H9 (cell line): ENCODE measurements around the gene DDX11. TPM values are rescaled to one million over a fixed set of nuclear protein-coding genes. Genes with fewer than 3 reads are reported as not detected.
"Not testable (repeated sequence)": the region's sequence is repeated elsewhere in the genome, so short reads cannot be mapped to it uniquely, and the experiment has no call there.

Source experiments
- DNase-seq: peaks from one replicate; pipeline ENCODE4 v3.0.0-alpha.2; 2017
- H2AFZ ChIP-seq: one replicate; pipeline ENCODE4 v1.6.1; 2013; ENCODE audit warnings: mild to moderate bottlenecking, low read length, control low read depth, moderate library complexity
- H2AK5ac ChIP-seq: 2 replicates; pipeline ENCODE4 v1.6.1; 2013; ENCODE audit warnings: low read length, control low read depth, mixed read lengths; ENCODE audit not compliant: insufficient read length
- H2BK120ac ChIP-seq: one replicate; pipeline ENCODE4 v1.6.1; 2013; ENCODE audit warnings: low read depth, mild to moderate bottlenecking, low read length, control low read depth, inconsistent platforms; ENCODE audit not compliant: poor library complexity, severe bottlenecking
- H2BK12ac ChIP-seq: 2 replicates; pipeline ENCODE4 v1.6.1; 2013; ENCODE audit warnings: low read length, control low read depth, mixed read lengths, low read depth; ENCODE audit not compliant: insufficient read length
- H2BK15ac ChIP-seq: 2 replicates; pipeline ENCODE4 v1.6.1; 2013; ENCODE audit warnings: low read depth, low read length, control low read depth
- H2BK20ac ChIP-seq: one replicate; pipeline ENCODE4 v1.6.1; 2013; ENCODE audit warnings: low read depth, mild to moderate bottlenecking, low read length, control low read depth, inconsistent platforms; ENCODE audit not compliant: poor library complexity, severe bottlenecking
- H2BK5ac ChIP-seq: 2 replicates; pipeline ENCODE4 v1.6.1; 2013; ENCODE audit warnings: low read length, control low read depth, mixed read lengths; ENCODE audit not compliant: insufficient read length
- H3K14ac ChIP-seq: 2 replicates; pipeline ENCODE4 v1.6.1; 2013; ENCODE audit warnings: low read length, control low read depth; ENCODE audit not compliant: insufficient read depth
- H3K18ac ChIP-seq: 2 replicates; pipeline ENCODE4 v1.6.1; 2013; ENCODE audit warnings: low read depth, mild to moderate bottlenecking, mixed read lengths, low read length, control low read depth; ENCODE audit not compliant: insufficient read length
- H3K23ac ChIP-seq: 2 replicates; pipeline ENCODE4 v1.6.1; 2013; ENCODE audit warnings: low read length, control low read depth, mixed read lengths, low read depth; ENCODE audit not compliant: insufficient read length
- H3K23me2 ChIP-seq: 2 replicates; pipeline ENCODE4 v1.6.1; 2013; ENCODE audit warnings: low read depth, mild to moderate bottlenecking, mixed read lengths, low read length, control low read depth; ENCODE audit not compliant: insufficient read length, poor library complexity, severe bottlenecking
- H3K27ac ChIP-seq: 2 replicates; pipeline ENCODE4 v1.5.1; 2013; ENCODE audit warnings: low read length, control low read depth, mixed read lengths, low read depth; ENCODE audit not compliant: insufficient read length
- H3K27me3 ChIP-seq: 2 replicates; pipeline ENCODE4 v1.6.1; 2013; ENCODE audit warnings: low read length, control low read depth, inconsistent platforms; ENCODE audit not compliant: insufficient read depth
- H3K4ac ChIP-seq: 2 replicates; pipeline ENCODE4 v1.6.1; 2013; ENCODE audit warnings: low read depth, mild to moderate bottlenecking, control low read depth, inconsistent platforms, low read length, moderate library complexity
- H3K4me1 ChIP-seq: 2 replicates; pipeline ENCODE4 v1.6.1; 2013; ENCODE audit warnings: low read length, control low read depth, inconsistent platforms; ENCODE audit not compliant: insufficient read depth
- H3K4me2 ChIP-seq: 2 replicates; pipeline ENCODE4 v1.6.1; 2013; ENCODE audit warnings: low read length, control low read depth, mixed read lengths; ENCODE audit not compliant: insufficient read length, insufficient read depth
- H3K56ac ChIP-seq: 2 replicates; pipeline ENCODE4 v1.6.1; 2013; ENCODE audit warnings: low read depth, mild to moderate bottlenecking, mixed read lengths, low read length, control low read depth; ENCODE audit not compliant: insufficient read length
- H3K79me1 ChIP-seq: 2 replicates; pipeline ENCODE4 v1.6.1; 2013; ENCODE audit warnings: low read depth, mild to moderate bottlenecking, moderate library complexity, low read length, control low read depth, inconsistent platforms; ENCODE audit not compliant: insufficient read depth, poor library complexity, severe bottlenecking
- H3K79me2 ChIP-seq: 2 replicates; pipeline ENCODE4 v1.6.1; 2013; ENCODE audit warnings: low read length, control low read depth, inconsistent platforms; ENCODE audit not compliant: insufficient read depth
- H3K9ac ChIP-seq: 2 replicates; pipeline ENCODE4 v1.6.1; 2013; ENCODE audit warnings: low read length, control low read depth, mixed read lengths; ENCODE audit not compliant: insufficient read length; ENCODE audit errors: extremely low read depth
- H3K9me3 ChIP-seq: one replicate; pipeline ENCODE4 v1.6.1; 2013; ENCODE audit warnings: low read depth, low read length, inconsistent platforms; ENCODE audit not compliant: control insufficient read depth
- H3T11ph ChIP-seq: one replicate; pipeline ENCODE4 v1.6.1; 2013; ENCODE audit warnings: mild to moderate bottlenecking, low read length, control low read depth, inconsistent platforms
- H4K20me1 ChIP-seq: one replicate; pipeline ENCODE4 v1.6.1; 2013; ENCODE audit not compliant: control insufficient read depth, insufficient read length, insufficient read depth
- H4K5ac ChIP-seq: 2 replicates; pipeline ENCODE4 v1.6.1; 2013; ENCODE audit warnings: low read depth, mild to moderate bottlenecking, mixed read lengths, low read length, control low read depth; ENCODE audit not compliant: insufficient read length
- H4K8ac ChIP-seq: replicated peaks from 2 replicates; pipeline ENCODE4 v1.6.1; 2013; ENCODE audit warnings: low read length, control low read depth, mixed read lengths, low read depth; ENCODE audit not compliant: insufficient read length
- H4K91ac ChIP-seq: 2 replicates; pipeline ENCODE4 v1.6.1; 2013; ENCODE audit warnings: low read depth, mild to moderate bottlenecking, moderate library complexity, mixed read lengths, low read length, control low read depth; ENCODE audit not compliant: insufficient read length
- H3K27ac Mint-ChIP-seq, 3 experiments: 2 replicates in 2 of 3; 3 replicates in 1 of 3; pipeline ENCODE4 v1.8.0; 2020 to 2021; ENCODE audit warnings: mixed read lengths in 3 of 3, mild to moderate bottlenecking in 1 of 3, moderate library complexity in 1 of 3
- H3K27me3 Mint-ChIP-seq: 2 replicates; pipeline ENCODE4 v1.8.0; 2021; ENCODE audit warnings: low read depth, mild to moderate bottlenecking, moderate library complexity, mixed read lengths
- H3K36me3 Mint-ChIP-seq, 3 experiments: 2 replicates in 2 of 3; 3 replicates in 1 of 3; pipeline ENCODE4 v1.8.0; 2020 to 2021; ENCODE audit warnings: low read depth in 3 of 3, mixed read lengths in 3 of 3; ENCODE audit not compliant: insufficient read depth in 1 of 3
- H3K4me1 Mint-ChIP-seq, 2 experiments: 2 replicates each; pipeline ENCODE4 v1.8.0; 2020; ENCODE audit warnings: mixed read lengths in 2 of 2
- H3K4me3 Mint-ChIP-seq, 2 experiments: 2 replicates in 1 of 2; 3 replicates in 1 of 2; pipeline ENCODE4 v1.8.0; 2020 to 2021; ENCODE audit warnings: mild to moderate bottlenecking in 2 of 2, mixed read lengths in 2 of 2, moderate library complexity in 1 of 2
- H3K9me3 Mint-ChIP-seq, 2 experiments: 2 replicates in 1 of 2; 3 replicates in 1 of 2; pipeline ENCODE4 v1.8.0; 2020; ENCODE audit warnings: mild to moderate bottlenecking in 2 of 2, mixed read lengths in 2 of 2, moderate library complexity in 1 of 2
- WGBS: extraction: QIAGEN DNeasy Blood & Tissue Kit; methylation state at CpG from one replicate; pipeline ENCODE4 v1.1.7; 2013; ENCODE audit warnings: missing lambda C conversion rate, low lambda C conversion rate, mixed read lengths; ENCODE audit not compliant: insufficient read length; ENCODE audit errors: extremely low coverage; 5-methylcytosine and 5-hydroxymethylcytosine counted together
- total RNA-seq: library from RNA; stranded (reverse); gene quantifications from 2 replicates; pipeline ENCODE4 v1.2.1, GENCODE V29; 2021
- TF ChIP-seq, protein P1 (sequence below): fragments of 200-600 bp; sonication (generic); conservative IDR thresholded peaks from 3 replicates; pipeline ENCODE4 v1.8.0; 2021; ENCODE audit warnings: antibody characterized with exemption, mild to moderate bottlenecking

DDX11 gene
- total RNA-seq, 1 experiment from 2014 or later: 183 TPM

GRCh38 chr12:31041033-31041564 is 32.6 kb upstream of the DDX11 start:
- Histone ChIP-seq H3K4me2 (no peak overlapping the region), H3K79me2 (no peaks in the 10 kb centered on the region), H2BK120ac (no peak overlapping the region), H3K9me3 (no peaks in the 10 kb centered on the region), H3K27me3 (peaks cover 4% of the 10 kb centered on the region), H4K91ac (no peak overlapping the region), H2BK15ac (no peak overlapping the region), H3K18ac (no peak overlapping the region), H2BK12ac (no peak overlapping the region), H3K79me1 (no peaks in the 10 kb centered on the region), H2AFZ (no peak overlapping the region), H2AK5ac (no peak overlapping the region), H4K5ac (no peak overlapping the region), H2BK5ac (no peak overlapping the region), H4K8ac (no peak overlapping the region), H3K23me2 (no peaks in the 10 kb centered on the region), H4K20me1 (no peaks in the 10 kb centered on the region), H3K14ac (no peak overlapping the region), H3K27ac (no peak overlapping the region), H3K4ac (no peak overlapping the region), H3K4me1 (no peaks in the 10 kb centered on the region), H3K23ac (no peak overlapping the region), H2BK20ac (no peak overlapping the region), H3K9ac (no peak overlapping the region), H3K56ac (no peak overlapping the region), H3T11ph (no peak overlapping the region)
- TF ChIP-seq, protein P1, sequence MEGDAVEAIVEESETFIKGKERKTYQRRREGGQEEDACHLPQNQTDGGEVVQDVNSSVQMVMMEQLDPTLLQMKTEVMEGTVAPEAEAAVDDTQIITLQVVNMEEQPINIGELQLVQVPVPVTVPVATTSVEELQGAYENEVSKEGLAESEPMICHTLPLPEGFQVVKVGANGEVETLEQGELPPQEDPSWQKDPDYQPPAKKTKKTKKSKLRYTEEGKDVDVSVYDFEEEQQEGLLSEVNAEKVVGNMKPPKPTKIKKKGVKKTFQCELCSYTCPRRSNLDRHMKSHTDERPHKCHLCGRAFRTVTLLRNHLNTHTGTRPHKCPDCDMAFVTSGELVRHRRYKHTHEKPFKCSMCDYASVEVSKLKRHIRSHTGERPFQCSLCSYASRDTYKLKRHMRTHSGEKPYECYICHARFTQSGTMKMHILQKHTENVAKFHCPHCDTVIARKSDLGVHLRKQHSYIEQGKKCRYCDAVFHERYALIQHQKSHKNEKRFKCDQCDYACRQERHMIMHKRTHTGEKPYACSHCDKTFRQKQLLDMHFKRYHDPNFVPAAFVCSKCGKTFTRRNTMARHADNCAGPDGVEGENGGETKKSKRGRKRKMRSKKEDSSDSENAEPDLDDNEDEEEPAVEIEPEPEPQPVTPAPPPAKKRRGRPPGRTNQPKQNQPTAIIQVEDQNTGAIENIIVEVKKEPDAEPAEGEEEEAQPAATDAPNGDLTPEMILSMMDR: no peak
- no CpG with 5 or more reads among the region's 8 CpGs for WGBS
- no peaks in the 10 kb centered on the region for H3K9me3 Mint-ChIP-seq
- no peak for DNase-seq
- no peak overlapping the region for H3K4me3 Mint-ChIP-seq
- H3K27ac Mint-ChIP-seq: no peak overlapping the region
- no peaks in the 10 kb centered on the region for H3K4me1 Mint-ChIP-seq
- H3K36me3 Mint-ChIP-seq: no peaks in the 10 kb centered on the region; a peak in 1 of 7 replicates
- H3K27me3 Mint-ChIP-seq: peaks cover 15% of the 10 kb centered on the region

GRCh38 chr12:31050143-31050542 is 23.5 kb upstream of the DDX11 start:
- not testable (repeated sequence) for H3T11ph ChIP-seq, H3K23ac ChIP-seq, H2BK5ac ChIP-seq, H3K23me2 ChIP-seq, H4K20me1 ChIP-seq, H3K18ac ChIP-seq, H3K4me2 ChIP-seq, H2BK15ac ChIP-seq, H3K79me1 ChIP-seq, H3K9me3 Mint-ChIP-seq, DNase-seq, H2BK20ac ChIP-seq, H3K27me3 ChIP-seq, H2AFZ ChIP-seq, H2AK5ac ChIP-seq, H2BK12ac ChIP-seq, H3K4me1 ChIP-seq, H4K91ac ChIP-seq, H2BK120ac ChIP-seq, H3K27me3 Mint-ChIP-seq, H3K36me3 Mint-ChIP-seq, H3K4me3 Mint-ChIP-seq, H3K27ac ChIP-seq, H3K79me2 ChIP-seq, H3K56ac ChIP-seq, H3K9ac ChIP-seq, H3K9me3 ChIP-seq, H3K27ac Mint-ChIP-seq, H4K5ac ChIP-seq, H3K14ac ChIP-seq, H4K8ac ChIP-seq, H3K4ac ChIP-seq
- no CpG with 5 or more reads among the region's 2 CpGs for WGBS
- peaks cover 13 to 14% of the 10 kb centered on the region in 2 experiments for H3K4me1 Mint-ChIP-seq
